ENCODE data around the gene GPR22.

The GPR22 gene

GRCh38 chr7:107494315-107494751, 24.5 kb downstream of the GPR22 start:
- in situ Hi-C loops (cut with HindIII; ENCODE audit: low sequenced_read_pairs), result no loop called here
- TF ChIP-seq CTCF (IDR thresholded peaks at IDR 0.05; ENCODE audit: low read depth, low read length), result no peak
- H3K4me3 ChIP-seq (ENCODE audit: low read depth, low read length), result no peak overlapping the region
- no peak for DNase-seq (ENCODE audit: low read depth, low spot score)

GRCh38 chr7:107494884-107495283, 25.0 kb downstream of the GPR22 start:
- DNase-seq (ENCODE audit: low read depth, low spot score), result no peak
- no peak for TF ChIP-seq CTCF (IDR thresholded peaks at IDR 0.05; ENCODE audit: low read depth, low read length)
- in situ Hi-C loops (cut with HindIII; ENCODE audit: low sequenced_read_pairs), result no loop called here
- no peak overlapping the region for H3K4me3 ChIP-seq (ENCODE audit: low read depth, low read length)

GRCh38 chr7:107495516-107495915, 25.7 kb downstream of the GPR22 start:
- no peak overlapping the region for H3K4me3 ChIP-seq (ENCODE audit: low read depth, low read length)
- in situ Hi-C loops (cut with HindIII; ENCODE audit: low sequenced_read_pairs), result no loop called here
- no peak for DNase-seq (ENCODE audit: low read depth, low spot score)
- TF ChIP-seq CTCF (IDR thresholded peaks at IDR 0.05; ENCODE audit: low read depth, low read length), result no peak

DNA sequence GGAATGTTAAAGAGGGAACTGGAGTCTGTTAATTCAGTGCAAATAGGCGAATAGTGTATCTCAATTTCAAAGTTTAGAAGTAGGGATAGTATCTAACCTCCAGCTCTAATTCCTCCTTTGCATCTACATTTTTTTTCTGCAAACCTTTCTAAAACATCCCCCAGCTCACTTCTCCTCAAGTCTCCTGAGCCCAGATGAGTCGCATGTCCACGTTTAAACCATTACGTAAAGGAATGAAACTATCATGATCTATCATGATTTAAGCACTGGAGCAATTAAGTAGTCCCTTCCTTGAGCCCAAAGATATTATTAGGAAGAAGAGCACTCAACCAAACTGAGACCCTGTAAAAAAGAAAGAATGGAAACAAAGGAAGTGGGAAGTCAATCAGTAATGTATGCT, 29.9 kb downstream of the GPR22 start:
- no peak for TF ChIP-seq CTCF (IDR thresholded peaks at IDR 0.05; ENCODE audit: low read depth, low read length)
- in situ Hi-C loops (cut with HindIII; ENCODE audit: low sequenced_read_pairs), result no loop called here
- DNase-seq (ENCODE audit: low read depth, low spot score), result no peak
- no peak overlapping the region for H3K4me3 ChIP-seq (ENCODE audit: low read depth, low read length)

DNA sequence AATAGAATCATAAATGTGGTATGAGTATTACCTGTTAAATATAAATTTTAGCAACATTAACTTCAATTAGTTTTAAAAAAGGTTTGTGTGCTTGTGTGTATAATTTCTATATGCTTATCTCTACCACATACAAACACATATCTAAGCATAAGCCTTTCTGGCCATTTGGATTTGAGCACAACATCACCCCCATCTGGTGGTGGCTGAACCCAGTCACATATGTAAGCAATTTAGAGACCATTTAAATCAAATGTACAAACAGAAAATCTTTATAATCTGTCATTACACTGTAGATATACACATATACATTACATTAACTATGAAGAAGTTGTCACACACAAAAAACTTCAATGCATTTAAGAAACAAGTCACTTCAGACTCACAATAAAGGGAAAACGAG, 31.7 kb downstream of the GPR22 start:
- in situ Hi-C loops (cut with HindIII; ENCODE audit: low sequenced_read_pairs), result no loop called here
- peak; percentile 8 for DNase-seq (ENCODE audit: low read depth, low spot score)
- TF ChIP-seq CTCF (IDR thresholded peaks at IDR 0.05; ENCODE audit: low read depth, low read length), result peak; percentile 37
- H3K4me3 ChIP-seq (ENCODE audit: low read depth, low read length), result no peak overlapping the region

- DNase-seq (ENCODE audit: low read depth, low spot score), result no peak
- H3K4me3 ChIP-seq (ENCODE audit: low read depth, low read length), result no peak overlapping the region
- in situ Hi-C loops (cut with HindIII; ENCODE audit: low sequenced_read_pairs), result no loop called here
- TF ChIP-seq CTCF (IDR thresholded peaks at IDR 0.05; ENCODE audit: low read depth, low read length), result no peak
These were observed 32.3 kb downstream of the GPR22 start for GRCh38 chr7:107502154-107502553.

GRCh38 chr7:107502797-107503196, 32.9 kb downstream of the GPR22 start:
- H3K4me3 ChIP-seq (ENCODE audit: low read depth, low read length), result no peak overlapping the region
- no peak for DNase-seq (ENCODE audit: low read depth, low spot score)
- TF ChIP-seq CTCF (IDR thresholded peaks at IDR 0.05; ENCODE audit: low read depth, low read length), result no peak
- in situ Hi-C loops (cut with HindIII; ENCODE audit: low sequenced_read_pairs), result no loop called here

All from astrocyte of the spinal cord (primary cell).